Measurements from ENCODE around the gene FAM131C. TPM values are rescaled to one million over a fixed set of nuclear protein-coding genes. Genes with fewer than 3 reads are reported as not detected.

Gene FAM131C
- total RNA-seq, 1 donor = under 0.01 TPM

GRCh38 chr1:16085522-16085921, 12.1 kb upstream of the FAM131C start:
- TF ChIP-seq CTCF (IDR thresholded peaks at IDR 0.05; ENCODE audit: insufficient read depth, low read depth, low read length) = no peak
- DNase-seq (ENCODE audit: low read depth) = no peak
- H3K4me3 ChIP-seq (ENCODE audit: low read depth, low read length) = no peak overlapping the region

- no peak for TF ChIP-seq CTCF (IDR thresholded peaks at IDR 0.05; ENCODE audit: insufficient read depth, low read depth, low read length)
- no peak overlapping the region for H3K4me3 ChIP-seq (ENCODE audit: low read depth, low read length)
- DNase-seq (ENCODE audit: low read depth) = no peak
These were observed 10.0 kb upstream of the FAM131C start for GRCh38 chr1:16083486-16083885.

GRCh38 chr1:16082283-16083038, 9.0 kb upstream of the FAM131C start:
- peak; percentile 64 for DNase-seq (ENCODE audit: low read depth)
- no peak overlapping the region for H3K4me3 ChIP-seq (ENCODE audit: low read depth, low read length)
- peak; percentile 96 for TF ChIP-seq CTCF (IDR thresholded peaks at IDR 0.05; ENCODE audit: insufficient read depth, low read depth, low read length)

- no peak overlapping the region for H3K4me3 ChIP-seq (ENCODE audit: low read depth, low read length)
- no peak for DNase-seq (ENCODE audit: low read depth)
- TF ChIP-seq CTCF (IDR thresholded peaks at IDR 0.05; ENCODE audit: insufficient read depth, low read depth, low read length) = no peak
These were observed 8.2 kb upstream of the FAM131C start for GRCh38 chr1:16081636-16082035.

- no peak for TF ChIP-seq CTCF (IDR thresholded peaks at IDR 0.05; ENCODE audit: insufficient read depth, low read depth, low read length)
- no peak for DNase-seq (ENCODE audit: low read depth)
- H3K4me3 ChIP-seq (ENCODE audit: low read depth, low read length) = no peak overlapping the region
These were observed 7.1 kb upstream of the FAM131C start for GRCh38 chr1:16080422-16081150.

- DNase-seq (ENCODE audit: low read depth) = peak; percentile 68
- no peak overlapping the region for H3K4me3 ChIP-seq (ENCODE audit: low read depth, low read length)
- TF ChIP-seq CTCF (IDR thresholded peaks at IDR 0.05; ENCODE audit: insufficient read depth, low read depth, low read length) = peak; percentile 89
These were observed 5.6 kb upstream of the FAM131C start for GRCh38 chr1:16078925-16079656.

Data from fibroblast of villous mesenchyme (primary cell).